Heart right ventricle (tissue), 16 donors: ENCODE measurements around the gene FLRT1. TPM values are rescaled to one million over a fixed set of nuclear protein-coding genes. Genes with fewer than 3 reads are reported as not detected.

Source experiments
- ATAC-seq, 8 donors: fragments of 200-7000 bp; cut with Tn5 transposase; one replicate each; pipeline ENCODE4 v1.9.1; 2020; ENCODE audit warnings: mild to moderate bottlenecking in 8 of 8, moderate library complexity in 8 of 8, moderate number of reproducible peaks in 1 of 8
- DNase-seq, 2 donors: peaks; one replicate each; pipeline ENCODE4 v3.0.0-alpha.2; 2020
- H3K27ac ChIP-seq, 10 donors: fragments of 200-600 bp; sonication (generic) in 2 of 10; one replicate each; pipeline versions ENCODE4 v1.5.0 to v1.8.0; 2020 to 2022; ENCODE audit warnings: mild to moderate bottlenecking in 3 of 10
- H3K27me3 ChIP-seq, 7 donors: fragments of 200-600 bp; one replicate each; pipeline ENCODE4 v1.8.0; 2021 to 2022; ENCODE audit warnings: mild to moderate bottlenecking in 2 of 7
- H3K36me3 ChIP-seq, 9 donors: fragments of 200-600 bp; sonication (generic) in 1 of 9; one replicate each; pipeline versions ENCODE4 v1.5.0 to v1.8.0; 2020 to 2022; ENCODE audit warnings: mild to moderate bottlenecking in 2 of 9
- H3K4me1 ChIP-seq, 9 donors: fragments of 200-600 bp; sonication (generic) in 1 of 9; one replicate each; pipeline versions ENCODE4 v1.5.0 to v1.8.0; 2020 to 2022; ENCODE audit warnings: mild to moderate bottlenecking in 4 of 9
- H3K4me3 ChIP-seq, 10 donors: fragments of 200-600 bp; sonication (generic) in 2 of 10; one replicate each; pipeline versions ENCODE4 v1.5.0 to v1.8.0; 2020 to 2022; ENCODE audit warnings: mild to moderate bottlenecking in 7 of 10, moderate library complexity in 2 of 10
- H3K9me3 ChIP-seq, 11 donors: fragments of 200-600 bp in 10 of 11; sonication (generic) in 2 of 11; one replicate each; pipeline versions ENCODE4 v1.5.0 to v1.8.0; 2013 to 2022; ENCODE audit warnings: mild to moderate bottlenecking in 2 of 11, control low read depth in 1 of 11, moderate library complexity in 1 of 11
- CTCF ChIP-seq, 9 donors: fragments of 200-600 bp; sonication (generic) in 2 of 9; IDR thresholded peaks; one replicate each; pipeline versions ENCODE4 v1.5.0 to v1.8.0; 2021 to 2022; ENCODE audit warnings: antibody characterized with exemption in 9 of 9, mild to moderate bottlenecking in 5 of 9, moderate library complexity in 1 of 9
- WGBS, 2 donors: extraction: QIAGEN DNeasy Blood & Tissue Kit; methylation state at CpG; one replicate each; pipeline ENCODE4 v1.1.7; 2013; ENCODE audit warnings: inconsistent platforms in 1 of 2; 5-methylcytosine and 5-hydroxymethylcytosine counted together
- intact Hi-C, 10 donors: fragments of 100-400 bp; cut with DNase I; formaldehyde crosslinking; loops; one replicate each; pipeline versions ENCODE4 v1.11.1 to v1.14.2; 2022
- polyA plus RNA-seq, 2 donors: library from polyadenylated mRNA; stranded (reverse); fragments of 200-250 nt; gene quantifications; one replicate each; pipeline ENCODE4 v1.2.3, GENCODE V29; 2013
- total RNA-seq, 10 donors: library from RNA; stranded (reverse); fragmentation: NEBNext Ultra II Directional in 3 of 10; extraction: Animal tissue kit (Norgen Biotek cat#: 25700) in 3 of 10; gene quantifications; one replicate each; pipeline versions ENCODE4 v1.2.1 to v1.2.4, GENCODE V29; 2021 to 2023
- donor health status: Arrhythmogenic right ventricular cardiomyopathy.
- donor health status: ischemic (EF 13 %, LVEDD 7.1; RV severe dilation, severe dysfunction).
- donor health status: healthy with polysubstance abuse.
- donor health status: DM: no; HTN: yes; CAD: no.
- donor health status: DM: no; HTN: no; CAD: no.
- donor health status: ischemic (EF 25% LVEDD 6.9; RV normal size, moderate dysfunction).
- donor health status: ischemic (EF 25% LVEDD 5.7; RV mildly dilated, moderate dysfunction).
- donor health status: healthy.
- donor health status: DM: yes; HTN: yes; CAD: no.
- donor health status: Ischemic cardiomyopathy.
- donor health status: ischemic (EF 35%, LVEDD 5.7; RV mildly dilated, moderate dysfunction).
- donor health status: nonischemic (EF 11% LVEDD 7.7; RV severe dilation, severe dysfunction).
- donor health status: DM: yes; HTN: yes; CAD: no.
- donor health status: PGD.
- donor health status: ischemic (EF 29% LVEDD 5.4; RV normal size, mild dysfunction).
- donor health status: nonischemic (EF 23%, LVEDD 6.1; RV moderate dilation, normal function).

The FLRT1 gene
- total and polyA plus RNA-seq, 12 donors: 0.17 to 0.83 (median 0.39) TPM

- no peak for TF ChIP-seq CTCF (IDR thresholded peaks at IDR 0.05)
Observed at GRCh38 chr11:64068705-64069400, 33.1 kb downstream of the FLRT1 start.

GRCh38 chr11:64069401-64070313 lies 33.9 kb downstream of the FLRT1 start:
- peak in 2 of 8 donors; percentile 4 to 19 for ATAC-seq
- H3K4me3 ChIP-seq: no peak overlapping the region
- no peaks in the 10 kb centered on the region for H3K9me3 ChIP-seq
- H3K4me1 ChIP-seq: peaks cover 4 to 43% (median 12%) of the 10 kb centered on the region in 9 donors
- no peaks in the 10 kb centered on the region for H3K36me3 ChIP-seq
- H3K27ac ChIP-seq: no peak overlapping the region
- 54 to 64% methylated on average over 23 of the region's 23 CpGs for WGBS, 2 donors
- DNase-seq: no peak
- intact Hi-C loops: no loop called here
- no peaks in the 10 kb centered on the region for H3K27me3 ChIP-seq
- no peak for TF ChIP-seq CTCF (IDR thresholded peaks at IDR 0.05)

More at GRCh38 chr11:64068705-64069400, 33.1 kb downstream of the FLRT1 start:
- peaks cover 0 to 45% (median 10%) of the 10 kb centered on the region in 9 donors for H3K4me1 ChIP-seq
- ATAC-seq (no peak), DNase-seq (no peak)
- H3K4me3 ChIP-seq: no peak overlapping the region
- H3K27ac ChIP-seq: no peak overlapping the region
- intact Hi-C loops: no loop called here
- H3K9me3 ChIP-seq: no peaks in the 10 kb centered on the region
- H3K36me3 ChIP-seq: no peaks in the 10 kb centered on the region
- no peaks in the 10 kb centered on the region for H3K27me3 ChIP-seq
- WGBS, 2 donors: 84 to 88% methylated on average over 20 of the region's 20 CpGs

- Histone ChIP-seq H3K4me1 (peaks cover 4 to 38% (median 12%) of the 10 kb centered on the region in 9 donors), H3K27ac (no peak overlapping the region), H3K36me3 (no peaks in the 10 kb centered on the region), H3K27me3 (no peaks in the 10 kb centered on the region), H3K4me3 (no peak overlapping the region), H3K9me3 (no peaks in the 10 kb centered on the region)
- no peak for TF ChIP-seq CTCF (IDR thresholded peaks at IDR 0.05)
- 76 to 80% methylated on average over 12 of the region's 12 CpGs for WGBS, 2 donors
- DNase-seq (no peak), ATAC-seq (no peak)
- intact Hi-C loops: no loop called here
Observed at GRCh38 chr11:64070314-64070681, 34.6 kb downstream of the FLRT1 start.

- DNase-seq: no peak
Observed at GRCh38 chr11:64071849-64072248, 36.1 kb downstream of the FLRT1 start.

More at GRCh38 chr11:64071849-64072248, 36.1 kb downstream of the FLRT1 start:
- no peaks in the 10 kb centered on the region for H3K27me3 ChIP-seq
- no peak for TF ChIP-seq CTCF (IDR thresholded peaks at IDR 0.05)
- ATAC-seq: no peak
- intact Hi-C loops: loop anchor here in 1 of 10 donors (2.0 kb wide), 1 partner anchor 63 kb away; no protein-coding TSS in a partner anchor
- 86 to 89% methylated on average over 20 of the region's 20 CpGs for WGBS, 2 donors
- peaks cover 6 to 47% (median 20%) of the 10 kb centered on the region in 9 donors for H3K4me1 ChIP-seq
- no peak overlapping the region for H3K4me3 ChIP-seq
- H3K9me3 ChIP-seq: no peaks in the 10 kb centered on the region
- H3K27ac ChIP-seq: no peak overlapping the region
- no peaks in the 10 kb centered on the region for H3K36me3 ChIP-seq
